GM12801 (cell line): Measurements from ENCODE around the gene C3AR1.
A peak's percentile ranks its signal among the peaks of the same experiment; 100 is the strongest.

Experiments used
- CTCF ChIP-seq: IDR thresholded peaks from one replicate; pipeline ENCODE4 v1.5.1; 2011; ENCODE audit warnings: control low read depth; ENCODE audit not compliant: insufficient read length; ENCODE audit errors: extremely low read depth

The C3AR1 gene

DNA sequence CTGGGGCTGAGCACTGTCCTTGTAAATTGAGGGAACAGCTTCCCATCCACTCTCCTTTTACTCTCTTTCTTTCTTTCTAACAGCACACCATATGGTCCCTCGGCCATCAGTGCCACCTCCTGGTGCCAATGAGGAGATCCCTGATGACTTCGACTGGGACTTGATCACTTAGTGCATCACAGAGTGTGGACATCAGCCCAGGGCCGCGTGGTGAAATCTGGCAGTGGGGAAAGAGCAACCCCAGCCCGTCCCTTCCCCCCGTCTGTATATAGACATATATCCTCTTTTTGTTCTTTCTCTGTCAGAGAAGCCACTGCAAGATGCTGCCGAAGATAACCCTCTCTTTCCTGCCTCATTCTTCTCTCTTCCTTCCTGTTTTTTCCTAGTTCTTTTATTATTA is 13.5 kb downstream of the C3AR1 start:
- no peak for TF ChIP-seq CTCF

DNA sequence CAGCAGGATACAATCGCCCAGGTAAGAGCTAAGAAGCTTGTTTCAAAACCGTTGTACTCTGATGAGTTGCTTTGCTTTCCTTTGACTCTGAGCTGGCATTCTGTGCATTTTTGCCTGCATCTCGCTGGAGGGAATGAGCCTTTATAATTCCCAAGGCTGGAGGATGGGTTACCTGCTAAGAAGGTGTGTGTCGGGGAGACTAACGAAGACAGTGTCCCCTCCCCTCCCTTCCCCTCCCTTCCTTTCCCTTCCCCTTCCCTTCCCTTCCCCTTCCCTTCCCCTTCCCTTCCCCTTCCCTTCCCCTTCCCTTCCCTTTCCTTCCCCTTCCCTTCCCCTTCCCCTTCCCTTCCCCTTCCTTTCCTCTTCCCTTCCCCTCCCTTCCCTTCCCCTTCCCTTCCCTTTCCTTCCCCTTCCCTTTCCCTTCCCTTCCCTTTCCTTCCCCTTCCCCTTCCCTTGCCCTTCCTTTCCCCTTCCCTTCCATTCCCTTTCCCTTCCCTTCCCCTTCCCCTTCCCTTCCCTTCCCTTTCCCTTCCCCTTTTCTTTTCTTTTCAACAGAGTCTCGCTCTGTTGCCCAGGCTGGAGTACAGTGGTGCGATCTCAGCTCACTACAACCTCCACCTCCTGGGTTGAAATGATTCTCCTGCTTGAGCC is 15.4 kb downstream of the C3AR1 start:
- TF ChIP-seq CTCF: no peak

GRCh38 chr12:8048906-8049305 is 17.3 kb downstream of the C3AR1 start:
- TF ChIP-seq CTCF: no peak

- no peak for TF ChIP-seq CTCF
Measured at GRCh38 chr12:8047842-8048241, 18.3 kb downstream of the C3AR1 start.

DNA sequence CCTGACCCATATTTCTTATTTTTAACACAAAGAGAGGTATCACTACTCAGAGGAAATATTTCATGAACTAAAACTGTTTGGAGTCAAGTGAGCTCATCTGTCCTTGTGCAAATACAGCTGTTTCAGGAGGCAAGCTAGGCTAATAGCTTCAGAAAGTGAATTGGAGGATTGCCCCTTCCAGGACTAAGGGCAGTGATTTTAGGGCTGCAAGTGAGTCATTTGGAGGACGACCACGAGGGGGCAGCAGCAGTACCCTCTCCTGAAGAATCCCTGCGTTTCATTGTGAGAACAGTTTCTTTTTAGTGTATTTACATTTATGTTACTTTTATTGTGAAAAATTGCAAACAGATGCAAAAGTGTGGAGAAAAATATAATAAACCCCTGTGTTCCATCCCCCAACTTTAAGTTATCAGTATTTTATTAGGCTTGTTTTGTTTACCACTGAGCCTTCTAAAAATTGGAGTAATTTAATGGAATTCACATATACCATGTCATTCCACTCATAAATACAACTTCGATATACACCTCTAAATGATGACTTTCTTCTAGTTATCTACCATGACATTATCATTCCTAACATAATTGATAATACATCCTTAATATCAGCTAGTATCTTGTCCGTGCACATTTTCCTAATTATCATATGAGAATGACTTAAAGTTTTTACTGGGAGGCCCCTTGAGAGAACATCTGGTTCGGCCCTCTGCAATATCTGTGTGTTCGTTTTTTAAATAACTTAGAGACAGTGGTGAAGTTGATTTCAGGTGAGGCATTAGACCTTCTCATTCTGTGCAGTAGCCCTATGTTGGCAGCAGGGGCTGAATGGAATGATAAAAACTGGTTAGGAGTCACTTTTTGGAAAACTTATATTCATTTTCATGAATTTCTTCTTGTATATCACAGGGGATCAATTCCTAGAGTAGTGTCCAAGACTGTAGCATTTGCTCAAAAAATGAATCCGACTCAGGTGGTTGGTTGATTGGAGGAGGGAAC is 19.9 kb downstream of the C3AR1 start:
- peak; percentile 12 for TF ChIP-seq CTCF

DNA sequence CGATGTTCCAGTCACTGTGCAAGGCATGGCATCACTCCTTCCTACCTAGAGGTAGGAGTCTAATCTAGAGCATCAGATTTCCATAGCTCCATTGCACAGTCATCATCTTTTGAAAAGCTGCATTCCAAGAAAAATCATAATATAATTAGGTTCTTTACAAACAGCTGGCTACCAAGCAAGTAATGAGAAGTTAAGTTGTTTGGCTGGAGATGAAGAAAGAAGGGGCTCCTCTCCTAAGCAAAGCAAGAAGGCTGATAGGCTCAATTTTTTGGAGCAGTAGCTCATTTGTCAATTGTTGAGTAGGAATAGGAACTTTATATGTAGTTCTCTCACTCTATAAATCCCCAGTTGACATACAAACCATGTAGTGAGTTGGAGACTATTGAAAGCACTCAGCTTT is 25.4 kb downstream of the C3AR1 start:
- no peak for TF ChIP-seq CTCF

DNA sequence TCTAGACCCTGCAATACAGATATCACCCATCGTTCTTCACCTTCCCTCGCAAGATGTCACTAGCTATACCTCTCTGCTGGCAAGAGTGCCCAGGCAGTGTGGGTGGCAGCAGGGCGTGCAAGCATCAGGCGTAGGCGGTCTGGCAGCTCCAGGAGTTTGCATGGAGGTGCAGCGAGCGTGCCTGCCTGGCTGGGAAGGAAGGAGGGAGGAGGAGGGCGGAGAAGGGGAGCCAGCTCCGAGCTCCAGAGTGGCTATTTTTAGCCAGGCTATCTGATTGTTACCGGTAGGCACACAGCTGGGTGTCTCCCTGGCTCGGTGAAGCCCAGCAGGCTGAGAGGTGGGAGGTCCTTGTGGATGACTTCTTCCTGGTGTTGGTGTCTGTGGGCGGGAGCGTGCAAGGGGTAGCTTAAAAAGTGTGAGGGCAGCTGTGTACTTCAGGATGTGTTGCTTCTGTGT is 27.5 kb downstream of the C3AR1 start:
- no peak for TF ChIP-seq CTCF
